ENCODE data around the gene CEPT1.

The CEPT1 gene

GRCh38 chr1:111218701-111219556, 78.9 kb downstream of the CEPT1 start:
- peaks cover 30% of the 10 kb centered on the region for H3F3A ChIP-seq (ENCODE audit: insufficient read depth, low read length)
- no peaks in the 10 kb centered on the region for H3K27me3 ChIP-seq (ENCODE audit: insufficient read depth, low read length)
- no peaks in the 10 kb centered on the region for H3K9me2 ChIP-seq (ENCODE audit: low read depth, low read length)
- no peaks in the 10 kb centered on the region for H4K20me1 ChIP-seq (ENCODE audit: insufficient read depth, low read length)
- peak overlapping the region; percentile 92 for H3K9ac ChIP-seq (ENCODE audit: low read length)
- no peaks in the 10 kb centered on the region for H3K79me2 ChIP-seq (ENCODE audit: insufficient read depth, low read length)
- TF ChIP-seq EZH2 (IDR thresholded peaks at IDR 0.05; ENCODE audit: borderline replicate concordance, low read length): no peak
- no peak for TF ChIP-seq CTCF (IDR thresholded peaks at IDR 0.05; ENCODE audit: low read length)
- peaks cover 100% of the 10 kb centered on the region for H3K4me1 ChIP-seq (ENCODE audit: insufficient read depth, low read length, severe bottlenecking)
- H3K4me2 ChIP-seq (ENCODE audit: low read length): peak overlapping the region; percentile 57
- H3K27ac ChIP-seq (ENCODE audit: low read depth, low read length, poor library complexity, severe bottlenecking): peak overlapping the region; percentile 100
- peak overlapping the region; percentile 14 for H3K4me3 ChIP-seq (ENCODE audit: low read depth, low read length, poor library complexity, severe bottlenecking)
- no peak overlapping the region for H2AFZ ChIP-seq (ENCODE audit: low read length)
- H3K9me3 ChIP-seq (ENCODE audit: low read length): no peaks in the 10 kb centered on the region
- no peaks in the 10 kb centered on the region for H3K36me3 ChIP-seq (ENCODE audit: insufficient read depth, low read length)

GRCh38 chr1:111219557-111220286, 79.7 kb downstream of the CEPT1 start:
- Histone ChIP-seq H3K4me3 (ENCODE audit: low read depth, low read length, poor library complexity, severe bottlenecking) (peak overlapping the region; percentile 20), H3F3A (ENCODE audit: insufficient read depth, low read length) (peaks cover 29% of the 10 kb centered on the region), H3K9ac (ENCODE audit: low read length) (peak overlapping the region; percentile 92), H2AFZ (ENCODE audit: low read length) (no peak overlapping the region), H3K9me2 (ENCODE audit: low read depth, low read length) (no peaks in the 10 kb centered on the region), H4K20me1 (ENCODE audit: insufficient read depth, low read length) (no peaks in the 10 kb centered on the region), H3K79me2 (ENCODE audit: insufficient read depth, low read length) (no peaks in the 10 kb centered on the region), H3K36me3 (ENCODE audit: insufficient read depth, low read length) (no peaks in the 10 kb centered on the region), H3K27ac (ENCODE audit: low read depth, low read length, poor library complexity, severe bottlenecking) (peak overlapping the region; percentile 100), H3K27me3 (ENCODE audit: insufficient read depth, low read length) (no peaks in the 10 kb centered on the region), H3K4me2 (ENCODE audit: low read length) (peak overlapping the region; percentile 57), H3K9me3 (ENCODE audit: low read length) (no peaks in the 10 kb centered on the region), H3K4me1 (ENCODE audit: insufficient read depth, low read length, severe bottlenecking) (peaks cover 100% of the 10 kb centered on the region)
- no peak for TF ChIP-seq EZH2 (IDR thresholded peaks at IDR 0.05; ENCODE audit: borderline replicate concordance, low read length)
- TF ChIP-seq CTCF (IDR thresholded peaks at IDR 0.05; ENCODE audit: low read length): no peak

GRCh38 chr1:111220302-111220890, 80.4 kb downstream of the CEPT1 start:
- Histone ChIP-seq H3K79me2 (ENCODE audit: insufficient read depth, low read length) (no peaks in the 10 kb centered on the region), H3K9me3 (ENCODE audit: low read length) (no peaks in the 10 kb centered on the region), H3K27ac (ENCODE audit: low read depth, low read length, poor library complexity, severe bottlenecking) (peak overlapping the region; percentile 100), H3K4me2 (ENCODE audit: low read length) (peak overlapping the region; percentile 57), H3K9me2 (ENCODE audit: low read depth, low read length) (no peaks in the 10 kb centered on the region), H3K9ac (ENCODE audit: low read length) (peak overlapping the region; percentile 76), H2AFZ (ENCODE audit: low read length) (no peak overlapping the region), H3F3A (ENCODE audit: insufficient read depth, low read length) (peaks cover 27% of the 10 kb centered on the region), H4K20me1 (ENCODE audit: insufficient read depth, low read length) (no peaks in the 10 kb centered on the region), H3K27me3 (ENCODE audit: insufficient read depth, low read length) (no peaks in the 10 kb centered on the region), H3K4me1 (ENCODE audit: insufficient read depth, low read length, severe bottlenecking) (peaks cover 100% of the 10 kb centered on the region), H3K36me3 (ENCODE audit: insufficient read depth, low read length) (no peaks in the 10 kb centered on the region), H3K4me3 (ENCODE audit: low read depth, low read length, poor library complexity, severe bottlenecking) (peak overlapping the region; percentile 20)
- TF ChIP-seq CTCF (IDR thresholded peaks at IDR 0.05; ENCODE audit: low read length): no peak
